KBM-7 (cell line): ENCODE data around the gene HMMR.
A peak's percentile ranks its signal among the peaks of the same experiment; 100 is the strongest.
"Not testable (repeated sequence)": the region's sequence is repeated elsewhere in the genome, so short reads cannot be mapped to it uniquely, and the experiment has no call there.

Experiments
- DNase-seq: peaks from one replicate; pipeline ENCODE4 v3.0.0-alpha.2; 2015
- in situ Hi-C: fragments of 300-500 bp; cut with MboI; formaldehyde crosslinking; loops from 2 replicates; pipeline ENCODE4 v1.14.3; 2020; ENCODE audit warnings: low sequenced_read_pairs, low pct_unique_long_range_greater_than_20kb, mixed read lengths

The HMMR gene

GRCh38 chr5:163504079-163504931 lies 43.9 kb downstream of the HMMR start:
- DNase-seq, result peak; percentile 75
- in situ Hi-C loops, result no loop called here

GRCh38 chr5:163505049-163505367 lies 44.6 kb downstream of the HMMR start:
- no peak for DNase-seq
- in situ Hi-C loops, result no loop called here

GRCh38 chr5:163505368-163506094 lies 45.1 kb downstream of the HMMR start, which contains the start of gene MAT2B:
TSS of gene MAT2B (plus strand) at chr5:163505619. CDS start at chr5:163505687, 68 bp downstream.
- peak; percentile 97 for DNase-seq
- in situ Hi-C loops, result no loop called here

- in situ Hi-C loops, result no loop called here
- DNase-seq, result no peak
Measured at GRCh38 chr5:163506095-163506457, 45.6 kb downstream of the HMMR start.

- in situ Hi-C loops, result no loop called here
- DNase-seq, result peak; percentile 34
Measured at GRCh38 chr5:163506726-163507125, 46.3 kb downstream of the HMMR start.

- DNase-seq, result peak; percentile 18
- in situ Hi-C loops, result no loop called here
Measured at GRCh38 chr5:163508753-163509152, 48.3 kb downstream of the HMMR start.

GRCh38 chr5:163509291-163509951 lies 49.0 kb downstream of the HMMR start:
- no peak for DNase-seq
- in situ Hi-C loops, result no loop called here

GRCh38 chr5:163512526-163512925 lies 52.1 kb downstream of the HMMR start:
- DNase-seq, result no peak
- in situ Hi-C loops, result no loop called here

- in situ Hi-C loops, result no loop called here
- no peak for DNase-seq
Measured at GRCh38 chr5:163525096-163525495, 64.7 kb downstream of the HMMR start.

- in situ Hi-C loops, result no loop called here
Measured at GRCh38 chr5:163529698-163530097, 69.3 kb downstream of the HMMR start.

GRCh38 chr5:163531272-163531671 lies 70.8 kb downstream of the HMMR start:
- in situ Hi-C loops, result no loop called here
- DNase-seq, result no peak

More at GRCh38 chr5:163529698-163530097, 69.3 kb downstream of the HMMR start:
- DNase-seq, result no peak

GRCh38 chr5:163532171-163533084 lies 72.0 kb downstream of the HMMR start:
- in situ Hi-C loops, result no loop called here

GRCh38 chr5:163533223-163533622 lies 72.8 kb downstream of the HMMR start:
- in situ Hi-C loops, result no loop called here
- no peak for DNase-seq

More at GRCh38 chr5:163532171-163533084, 72.0 kb downstream of the HMMR start:
- DNase-seq, result no peak

GRCh38 chr5:163534492-163535094 lies 74.2 kb downstream of the HMMR start:
- no peak for DNase-seq
- in situ Hi-C loops, result no loop called here

- peak; percentile 46 for DNase-seq
- in situ Hi-C loops, result no loop called here
Measured at GRCh38 chr5:163535290-163535689, 74.9 kb downstream of the HMMR start.

- DNase-seq, in situ Hi-C loops: not testable (repeated sequence)
Measured at GRCh38 chr5:163536442-163536841, 76.0 kb downstream of the HMMR start.

GRCh38 chr5:163540696-163541095 lies 80.3 kb downstream of the HMMR start:
- DNase-seq, result no peak
- in situ Hi-C loops, result no loop called here
